ENCODE results near the gene KCND1.

The KCND1 gene

DNA sequence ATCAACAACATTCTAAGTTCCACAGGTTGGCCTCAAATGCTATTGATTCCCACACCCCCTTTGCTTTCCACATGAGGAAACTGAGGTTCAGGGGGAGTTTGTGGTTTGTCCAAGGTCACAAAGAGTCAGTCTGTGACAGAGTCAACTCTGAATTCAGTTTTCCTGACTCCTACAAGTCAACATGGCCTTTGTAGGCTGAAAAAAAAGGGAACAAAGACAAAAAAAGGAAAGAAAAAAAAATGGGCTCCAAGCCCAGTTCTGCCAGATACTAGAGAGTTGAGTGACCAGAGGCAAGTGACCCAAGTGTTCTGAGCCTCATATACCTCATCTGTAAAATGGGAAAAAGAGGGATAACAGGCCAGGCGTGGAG lies 36.4 kb downstream of the KCND1 start:
- in situ Hi-C loops (cut with MboI; ENCODE audit: low pct_unique_long_range_greater_than_20kb, low sequenced_read_pairs, unreplicated experiment), result no loop called here
- DNase-seq (ENCODE audit: low spot score), result no peak
- TF ChIP-seq, protein P1, sequence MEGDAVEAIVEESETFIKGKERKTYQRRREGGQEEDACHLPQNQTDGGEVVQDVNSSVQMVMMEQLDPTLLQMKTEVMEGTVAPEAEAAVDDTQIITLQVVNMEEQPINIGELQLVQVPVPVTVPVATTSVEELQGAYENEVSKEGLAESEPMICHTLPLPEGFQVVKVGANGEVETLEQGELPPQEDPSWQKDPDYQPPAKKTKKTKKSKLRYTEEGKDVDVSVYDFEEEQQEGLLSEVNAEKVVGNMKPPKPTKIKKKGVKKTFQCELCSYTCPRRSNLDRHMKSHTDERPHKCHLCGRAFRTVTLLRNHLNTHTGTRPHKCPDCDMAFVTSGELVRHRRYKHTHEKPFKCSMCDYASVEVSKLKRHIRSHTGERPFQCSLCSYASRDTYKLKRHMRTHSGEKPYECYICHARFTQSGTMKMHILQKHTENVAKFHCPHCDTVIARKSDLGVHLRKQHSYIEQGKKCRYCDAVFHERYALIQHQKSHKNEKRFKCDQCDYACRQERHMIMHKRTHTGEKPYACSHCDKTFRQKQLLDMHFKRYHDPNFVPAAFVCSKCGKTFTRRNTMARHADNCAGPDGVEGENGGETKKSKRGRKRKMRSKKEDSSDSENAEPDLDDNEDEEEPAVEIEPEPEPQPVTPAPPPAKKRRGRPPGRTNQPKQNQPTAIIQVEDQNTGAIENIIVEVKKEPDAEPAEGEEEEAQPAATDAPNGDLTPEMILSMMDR (IDR thresholded peaks at IDR 0.05; ENCODE audit: extremely low read depth, insufficient read depth, missing control alignments), result no peak

DNA sequence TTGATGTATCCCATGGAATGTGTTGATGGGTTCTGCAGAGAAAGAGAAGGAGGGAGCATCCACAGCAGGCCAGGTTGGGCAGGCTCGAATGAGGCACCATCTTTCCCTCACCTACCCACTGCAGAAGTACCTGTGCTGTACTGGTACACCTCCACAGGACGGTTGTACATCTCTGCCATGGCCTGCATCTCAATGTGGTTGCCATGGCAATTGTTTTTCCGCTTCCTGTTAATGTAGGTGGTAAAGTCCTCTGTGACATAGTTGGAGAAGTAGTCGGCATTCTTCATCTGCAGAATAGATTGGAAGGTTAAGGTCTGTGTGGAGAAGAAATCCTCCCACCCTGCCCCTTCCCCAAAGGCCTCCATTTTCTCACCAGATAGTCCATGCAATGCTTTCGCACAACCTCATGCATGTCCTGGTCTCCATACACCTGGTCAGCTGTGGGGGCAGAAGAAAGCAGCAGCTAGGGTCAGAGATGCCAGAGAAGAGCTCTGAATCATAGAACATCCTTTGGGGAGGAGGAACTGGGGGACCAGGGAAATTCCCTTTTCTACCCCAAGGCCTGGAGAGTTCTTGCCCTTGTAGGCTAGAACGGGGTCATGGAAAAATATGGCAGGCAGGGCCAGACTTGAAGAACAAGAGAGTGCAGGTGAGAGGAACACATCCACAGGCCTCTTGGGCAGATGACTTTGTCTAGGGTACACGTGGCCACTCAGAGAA lies 36.9 kb downstream of the KCND1 start:
- TF ChIP-seq, protein P1 (IDR thresholded peaks at IDR 0.05; ENCODE audit: extremely low read depth, insufficient read depth, missing control alignments), result no peak
- DNase-seq (ENCODE audit: low spot score), result no peak
- in situ Hi-C loops (cut with MboI; ENCODE audit: low pct_unique_long_range_greater_than_20kb, low sequenced_read_pairs, unreplicated experiment), result no loop called here

DNA sequence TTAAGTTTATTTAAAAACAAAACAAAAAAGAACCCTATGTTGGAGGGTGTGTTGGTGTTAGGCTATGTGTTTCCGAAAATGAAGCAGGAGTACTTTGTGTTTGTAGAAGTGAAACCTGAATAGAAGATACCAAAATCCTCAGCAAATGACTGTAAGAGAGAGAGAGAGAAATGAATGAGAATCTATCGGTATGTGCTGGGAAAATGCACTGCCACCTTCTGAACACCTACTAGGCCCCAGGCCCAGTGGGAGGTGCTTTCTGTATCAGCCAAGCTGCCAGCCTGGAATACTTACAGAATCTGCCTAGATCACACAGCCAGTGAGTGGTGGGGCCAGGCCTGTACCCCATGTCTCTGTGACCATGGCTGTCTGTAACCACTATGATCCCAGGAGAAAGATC lies 37.9 kb downstream of the KCND1 start:
- TF ChIP-seq, protein P1 (IDR thresholded peaks at IDR 0.05; ENCODE audit: extremely low read depth, insufficient read depth, missing control alignments), result no peak
- in situ Hi-C loops (cut with MboI; ENCODE audit: low pct_unique_long_range_greater_than_20kb, low sequenced_read_pairs, unreplicated experiment), result no loop called here
- no peak for DNase-seq (ENCODE audit: low spot score)

DNA sequence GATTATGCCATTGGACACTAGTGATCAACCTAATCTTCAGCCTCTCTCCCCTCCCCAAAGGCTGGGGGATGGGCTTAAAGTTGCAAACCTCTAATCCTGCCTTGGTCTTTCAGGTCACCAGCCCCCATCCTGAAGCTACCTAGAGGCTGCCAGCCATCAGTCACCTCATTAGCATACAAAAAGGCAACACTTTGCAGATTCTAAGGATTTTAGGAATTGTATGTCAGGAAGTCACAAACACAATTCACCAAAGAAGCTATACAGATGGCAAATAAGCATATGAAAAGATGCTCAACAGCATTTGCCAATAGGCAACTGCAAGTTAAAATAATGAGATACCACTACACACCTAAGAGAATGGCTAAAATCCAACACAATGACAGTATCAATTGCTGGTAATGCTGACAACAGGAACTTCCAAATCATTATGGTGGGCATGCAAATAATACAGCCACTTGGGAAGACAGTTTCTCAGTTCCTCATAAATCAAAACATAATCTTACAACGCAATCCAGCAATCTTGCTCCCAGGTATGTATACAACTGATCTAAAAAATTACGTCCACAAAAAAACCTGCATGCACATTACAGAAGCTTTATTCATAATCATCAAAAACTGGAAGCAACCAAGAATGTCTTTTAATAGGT lies 43.8 kb downstream of the KCND1 start:
- no peak for DNase-seq (ENCODE audit: low spot score)
- in situ Hi-C loops (cut with MboI; ENCODE audit: low pct_unique_long_range_greater_than_20kb, low sequenced_read_pairs, unreplicated experiment), result no loop called here
- TF ChIP-seq, protein P1 (IDR thresholded peaks at IDR 0.05; ENCODE audit: extremely low read depth, insufficient read depth, missing control alignments), result no peak

DNA sequence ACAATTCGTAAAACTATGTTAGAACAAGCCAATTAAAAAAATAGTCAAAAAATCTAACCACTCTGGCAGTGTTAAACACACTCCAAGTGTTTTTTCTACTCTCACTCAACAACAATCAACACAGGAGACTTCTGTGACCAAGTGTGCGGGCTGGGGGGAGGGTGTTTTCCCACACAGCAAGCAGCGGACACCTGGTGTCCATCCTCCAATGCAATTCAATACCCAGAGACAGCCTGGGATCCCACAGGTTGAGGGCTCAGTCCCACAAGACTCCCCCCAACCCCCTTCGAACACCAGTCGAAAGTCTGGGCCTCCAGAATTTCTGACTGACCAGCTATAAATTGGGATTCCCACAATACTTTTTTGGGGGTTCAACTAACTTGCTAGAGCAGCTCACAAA lies 44.5 kb downstream of the KCND1 start:
- TF ChIP-seq, protein P1 (IDR thresholded peaks at IDR 0.05; ENCODE audit: extremely low read depth, insufficient read depth, missing control alignments), result no peak
- in situ Hi-C loops (cut with MboI; ENCODE audit: low pct_unique_long_range_greater_than_20kb, low sequenced_read_pairs, unreplicated experiment), result no loop called here
- DNase-seq (ENCODE audit: low spot score), result no peak

DNA sequence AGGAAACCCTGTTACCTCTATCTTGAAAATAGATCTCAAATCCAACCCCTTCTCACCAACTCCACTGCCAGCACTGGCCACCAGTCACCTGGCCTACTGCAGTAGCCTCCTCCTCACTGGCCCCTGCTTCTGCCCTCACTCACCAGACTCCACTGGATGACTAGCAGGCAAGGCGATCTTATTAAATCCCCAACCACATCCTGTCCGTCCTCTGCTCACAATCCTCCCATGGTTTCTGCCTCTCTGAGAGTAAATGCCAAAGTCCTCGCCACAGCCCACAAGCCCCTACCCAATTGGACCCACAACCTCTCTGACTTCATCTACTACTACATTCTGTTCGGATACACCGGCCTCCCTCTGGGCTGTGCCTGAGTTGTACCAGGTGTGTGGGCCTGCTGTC lies 47.4 kb downstream of the KCND1 start:
- TF ChIP-seq, protein P1 (IDR thresholded peaks at IDR 0.05; ENCODE audit: extremely low read depth, insufficient read depth, missing control alignments), result no peak
- in situ Hi-C loops (cut with MboI; ENCODE audit: low pct_unique_long_range_greater_than_20kb, low sequenced_read_pairs, unreplicated experiment), result no loop called here
- DNase-seq (ENCODE audit: low spot score), result no peak
